Fibroblast of lung (primary cell): ENCODE data around the gene RYR2. TPM values are rescaled to one million over a fixed set of nuclear protein-coding genes. Genes with fewer than 3 reads are reported as not detected.

Experiments
- DNase-seq, 2 donors: peaks; one replicate each; pipeline versions ENCODE4 v3.0.0 to v3.0.0-alpha.2; 2010; ENCODE audit warnings: low read depth in 2 of 2
- H2AFZ ChIP-seq: 2 replicates; pipeline ENCODE4 v1.5.1; 2012; ENCODE audit warnings: low read length, control low read depth, inconsistent platforms
- H3K27ac ChIP-seq: 2 replicates; pipeline ENCODE4 v1.5.1; 2011; ENCODE audit warnings: low read length, control low read depth; ENCODE audit not compliant: insufficient read depth
- H3K27me3 ChIP-seq: 2 replicates; pipeline ENCODE4 v1.5.1; 2011; ENCODE audit warnings: mild to moderate bottlenecking, low read length; ENCODE audit not compliant: control insufficient read depth, insufficient read depth
- H3K36me3 ChIP-seq: 2 replicates; pipeline ENCODE4 v1.5.1; 2011; ENCODE audit warnings: low read length; ENCODE audit not compliant: control insufficient read depth, insufficient read depth
- H3K4me1 ChIP-seq: 2 replicates; pipeline ENCODE4 v1.5.1; 2011; ENCODE audit warnings: low read length; ENCODE audit not compliant: control insufficient read depth, insufficient read depth; ENCODE audit errors: extremely low read depth
- H3K4me2 ChIP-seq: 2 replicates; pipeline ENCODE4 v1.5.1; 2011; ENCODE audit warnings: low read length, control low read depth; ENCODE audit not compliant: insufficient read depth; ENCODE audit errors: extremely low read depth
- H3K4me3 ChIP-seq, 4 experiments: fragments of 200-600 bp in 1 of 4; sonication (generic) in 1 of 4; replicated peaks in 1 of 4; 2 replicates each; pipeline ENCODE4 v1.5.1; 2011 to 2016; ENCODE audit warnings: low read length in 4 of 4, low read depth in 3 of 4, mild to moderate bottlenecking in 3 of 4, control low read depth in 2 of 4, inconsistent platforms in 1 of 4, mixed read lengths in 1 of 4; ENCODE audit not compliant: insufficient read depth in 1 of 4; ENCODE audit errors: control extremely low read depth in 1 of 4
- H3K79me2 ChIP-seq: 2 replicates; pipeline ENCODE4 v1.5.1; 2012; ENCODE audit warnings: mild to moderate bottlenecking, low read length, inconsistent platforms; ENCODE audit not compliant: control insufficient read depth, insufficient read depth
- H3K9ac ChIP-seq: 2 replicates; pipeline ENCODE4 v1.5.1; 2011; ENCODE audit warnings: mild to moderate bottlenecking, low read length, control low read depth; ENCODE audit not compliant: insufficient read depth
- H3K9me3 ChIP-seq: 2 replicates; pipeline ENCODE4 v1.5.1; 2012; ENCODE audit warnings: low read depth, low read length; ENCODE audit not compliant: control insufficient read depth, insufficient read depth
- H4K20me1 ChIP-seq: 2 replicates; pipeline ENCODE4 v1.5.1; 2011; ENCODE audit warnings: low read length; ENCODE audit not compliant: control insufficient read depth, insufficient read depth; ENCODE audit errors: extremely low read depth
- EZH2 ChIP-seq: IDR thresholded peaks from 2 replicates; pipeline ENCODE4 v1.5.1; 2012; ENCODE audit warnings: low read length, control low read depth, mild to moderate bottlenecking; ENCODE audit errors: missing control alignments
- polyA plus RNA-seq, 2 donors: library from polyadenylated mRNA; depleted of rRNA in 1 of 2; stranded (reverse) in 1 of 2; unstranded in 1 of 2; fragments of >200 nt; gene quantifications; 2 replicates each; pipeline ENCODE4 v1.2.1, GENCODE V29; 2011 to 2012; ENCODE audit warnings: missing spikeins in 1 of 2
- total RNA-seq: library from RNA; depleted of rRNA; stranded (reverse); fragments of >200 nt; gene quantifications from 2 replicates; pipeline ENCODE4 v1.2.1, GENCODE V29; 2014
- TF ChIP-seq, protein P1 (sequence below), 2 donors: IDR thresholded peaks in 1 of 2; conservative IDR thresholded peaks in 1 of 2; 1 replicate in 1 of 2; 2 replicates in 1 of 2; pipeline ENCODE4 v1.5.1; 2011 to 2012; ENCODE audit warnings: low read length in 2 of 2, control low read depth in 1 of 2, inconsistent platforms in 1 of 2, low read depth in 1 of 2, mild to moderate bottlenecking in 1 of 2

Gene RYR2
- total and polyA plus RNA-seq, 2 donors (not counting 1 experiment from before 2014, with no cell fraction given) = 0.06 to 0.17 TPM

DNA sequence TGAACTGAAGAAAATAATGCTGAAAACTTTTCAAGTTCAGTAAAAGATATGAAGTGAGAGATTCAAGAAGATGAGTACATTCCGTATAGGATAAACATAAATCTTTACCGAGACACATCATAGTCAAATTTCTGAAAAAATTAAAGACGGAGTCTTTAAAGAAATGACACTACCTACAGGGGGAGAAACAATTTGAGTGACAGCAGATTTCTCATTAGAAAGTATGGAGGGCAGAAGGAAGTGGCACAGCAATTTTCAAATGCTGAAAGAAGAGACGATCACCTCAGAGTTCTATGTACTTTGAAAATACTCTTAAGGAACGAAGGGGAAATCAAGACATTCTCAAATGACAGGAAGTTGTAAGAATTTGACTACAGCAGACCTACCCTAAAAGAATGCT is 577.6 kb downstream of the RYR2 start:
- TF ChIP-seq, protein P1, sequence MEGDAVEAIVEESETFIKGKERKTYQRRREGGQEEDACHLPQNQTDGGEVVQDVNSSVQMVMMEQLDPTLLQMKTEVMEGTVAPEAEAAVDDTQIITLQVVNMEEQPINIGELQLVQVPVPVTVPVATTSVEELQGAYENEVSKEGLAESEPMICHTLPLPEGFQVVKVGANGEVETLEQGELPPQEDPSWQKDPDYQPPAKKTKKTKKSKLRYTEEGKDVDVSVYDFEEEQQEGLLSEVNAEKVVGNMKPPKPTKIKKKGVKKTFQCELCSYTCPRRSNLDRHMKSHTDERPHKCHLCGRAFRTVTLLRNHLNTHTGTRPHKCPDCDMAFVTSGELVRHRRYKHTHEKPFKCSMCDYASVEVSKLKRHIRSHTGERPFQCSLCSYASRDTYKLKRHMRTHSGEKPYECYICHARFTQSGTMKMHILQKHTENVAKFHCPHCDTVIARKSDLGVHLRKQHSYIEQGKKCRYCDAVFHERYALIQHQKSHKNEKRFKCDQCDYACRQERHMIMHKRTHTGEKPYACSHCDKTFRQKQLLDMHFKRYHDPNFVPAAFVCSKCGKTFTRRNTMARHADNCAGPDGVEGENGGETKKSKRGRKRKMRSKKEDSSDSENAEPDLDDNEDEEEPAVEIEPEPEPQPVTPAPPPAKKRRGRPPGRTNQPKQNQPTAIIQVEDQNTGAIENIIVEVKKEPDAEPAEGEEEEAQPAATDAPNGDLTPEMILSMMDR (conservative IDR thresholded peaks at IDR 0.05 in 1 of 2, IDR thresholded peaks at IDR 0.05 in 1 of 2; ENCODE audit: low read depth in 1 of 2, low read length in 2 of 2) = no peak
- TF ChIP-seq EZH2 = no peak
- no peak overlapping the region for H3K4me3 ChIP-seq
- H3K4me2 ChIP-seq = no peak overlapping the region
- H3K27me3 ChIP-seq = no peaks in the 10 kb centered on the region
- H3K27ac ChIP-seq = no peak overlapping the region
- no peak overlapping the region for H2AFZ ChIP-seq
- no peaks in the 10 kb centered on the region for H3K4me1 ChIP-seq
- H3K9me3 ChIP-seq = no peaks in the 10 kb centered on the region
- H3K36me3 ChIP-seq = no peaks in the 10 kb centered on the region
- DNase-seq = no peak
- no peak overlapping the region for H3K9ac ChIP-seq
- H3K79me2 ChIP-seq = no peaks in the 10 kb centered on the region
- no peaks in the 10 kb centered on the region for H4K20me1 ChIP-seq

DNA sequence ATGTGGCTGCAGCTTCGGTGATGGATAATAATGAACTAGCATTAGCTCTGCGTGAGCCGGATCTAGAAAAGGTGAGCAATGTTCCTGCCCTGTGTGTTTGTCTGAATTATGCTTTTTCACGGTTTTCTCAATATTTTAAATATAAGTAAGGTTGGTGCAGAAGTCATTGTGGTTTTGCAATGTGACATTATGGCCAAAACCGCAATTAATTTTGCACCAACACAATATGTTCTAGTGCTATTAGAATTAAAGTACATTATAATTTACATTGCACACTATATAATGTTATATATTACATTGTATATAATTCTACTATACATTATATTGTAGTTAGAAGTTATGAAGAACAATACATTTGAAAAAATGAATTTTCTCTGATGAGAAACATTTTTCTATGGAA is 592.9 kb downstream of the RYR2 start:
- no peak for DNase-seq
- Histone ChIP-seq H3K79me2 (no peaks in the 10 kb centered on the region), H3K4me2 (no peak overlapping the region), H3K9ac (no peak overlapping the region), H3K4me1 (no peaks in the 10 kb centered on the region), H3K36me3 (no peaks in the 10 kb centered on the region), H3K9me3 (no peaks in the 10 kb centered on the region), H4K20me1 (no peaks in the 10 kb centered on the region), H3K4me3 (no peak overlapping the region), H3K27ac (no peak overlapping the region), H2AFZ (no peak overlapping the region), H3K27me3 (no peaks in the 10 kb centered on the region)
- TF ChIP-seq EZH2 = no peak
- TF ChIP-seq, protein P1 (conservative IDR thresholded peaks at IDR 0.05 in 1 of 2, IDR thresholded peaks at IDR 0.05 in 1 of 2; ENCODE audit: low read depth in 1 of 2, low read length in 2 of 2) = no peak

DNA sequence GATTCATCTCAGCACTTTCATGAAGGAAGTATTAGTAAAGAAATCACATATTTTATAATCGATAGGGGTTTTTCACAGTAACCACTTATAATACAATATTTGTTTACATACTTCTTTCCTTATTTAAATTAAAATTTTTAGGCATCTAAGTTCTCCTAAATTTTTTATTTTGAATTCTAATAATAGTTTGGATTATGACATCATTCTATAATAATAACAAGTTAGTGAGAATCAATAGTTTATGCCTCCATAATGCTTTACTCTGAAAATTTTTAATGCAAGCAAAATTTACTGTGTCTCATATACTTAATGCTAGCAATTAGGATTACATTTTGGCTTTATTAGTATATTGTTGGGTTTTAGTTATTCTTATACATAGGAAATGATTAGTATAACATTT is 596.6 kb downstream of the RYR2 start:
- no peaks in the 10 kb centered on the region for H3K79me2 ChIP-seq
- no peaks in the 10 kb centered on the region for H4K20me1 ChIP-seq
- H2AFZ ChIP-seq = no peak overlapping the region
- H3K9ac ChIP-seq = no peak overlapping the region
- H3K4me3 ChIP-seq = no peak overlapping the region
- no peak overlapping the region for H3K4me2 ChIP-seq
- H3K36me3 ChIP-seq = no peaks in the 10 kb centered on the region
- TF ChIP-seq, protein P1 (conservative IDR thresholded peaks at IDR 0.05 in 1 of 2, IDR thresholded peaks at IDR 0.05 in 1 of 2; ENCODE audit: low read depth in 1 of 2, low read length in 2 of 2) = no peak
- TF ChIP-seq EZH2 = no peak
- no peaks in the 10 kb centered on the region for H3K9me3 ChIP-seq
- H3K27me3 ChIP-seq = no peaks in the 10 kb centered on the region
- no peak overlapping the region for H3K27ac ChIP-seq
- DNase-seq = no peak
- no peaks in the 10 kb centered on the region for H3K4me1 ChIP-seq
